DND-41 (cell line): Measurements from ENCODE around the gene ARHGDIB.

Experiments
- CTCF ChIP-seq: IDR thresholded peaks from 2 replicates; pipeline ENCODE4 v1.5.1; 2012; ENCODE audit warnings: borderline replicate concordance, low read length, moderate library complexity, mild to moderate bottlenecking; ENCODE audit not compliant: poor library complexity, severe bottlenecking; ENCODE audit errors: extremely low read depth
- EZH2 ChIP-seq: IDR thresholded peaks from 3 replicates; pipeline ENCODE4 v1.6.1; 2012; ENCODE audit warnings: borderline replicate concordance, low read depth, mild to moderate bottlenecking, moderate library complexity, low read length, inconsistent platforms; ENCODE audit not compliant: severe bottlenecking

GRCh38 chr12:14975457-14975856 is 14.1 kb upstream of the ARHGDIB start:
- TF ChIP-seq CTCF (no peak), EZH2 (no peak)
